Suprapubic skin (tissue), 4 donors: ENCODE measurements around the gene POLR3E. TPM values are rescaled to one million over a fixed set of nuclear protein-coding genes. Genes with fewer than 3 reads are reported as not detected.
"Not testable (repeated sequence)": the region's sequence is repeated elsewhere in the genome, so short reads cannot be mapped to it uniquely, and the experiment has no call there.

Experiments
- DNase-seq, 2 donors: peaks; one replicate each; pipeline ENCODE4 v3.0.0-alpha.2; 2019; ENCODE audit warnings: low spot score in 2 of 2
- H3K27ac ChIP-seq: fragments of 200-600 bp; sonication (generic); one replicate; pipeline ENCODE4 v1.5.1; 2019
- H3K27me3 ChIP-seq: fragments of 200-600 bp; sonication (generic); one replicate; pipeline ENCODE4 v1.5.1; 2019
- H3K36me3 ChIP-seq: fragments of 200-600 bp; sonication (generic); one replicate; pipeline ENCODE4 v1.5.1; 2019
- H3K4me1 ChIP-seq: fragments of 200-600 bp; sonication (generic); one replicate; pipeline ENCODE4 v1.5.1; 2019
- H3K4me3 ChIP-seq: fragments of 200-600 bp; sonication (generic); one replicate; pipeline ENCODE4 v1.5.1; 2019; ENCODE audit warnings: mild to moderate bottlenecking
- H3K9me3 ChIP-seq: fragments of 200-600 bp; sonication (generic); one replicate; pipeline ENCODE4 v1.5.1; 2019
- CTCF ChIP-seq, 2 donors: fragments of 200-600 bp in 1 of 2; fragments of 450-650 bp in 1 of 2; sonication (generic) in 1 of 2; IDR thresholded peaks; one replicate each; pipeline ENCODE4 v1.5.1; 2016 to 2019; ENCODE audit warnings: antibody characterized with exemption in 2 of 2, mild to moderate bottlenecking in 1 of 2, moderate library complexity in 1 of 2
- EP300 ChIP-seq: sonication (generic); formaldehyde crosslinking; IDR thresholded peaks from one replicate; pipeline ENCODE4 v1.6.1; 2017; ENCODE audit warnings: antibody characterized with exemption
- POLR2A ChIP-seq, 2 donors: fragments of 450-650 bp; IDR thresholded peaks; one replicate each; pipeline ENCODE4 v1.6.1; 2017; ENCODE audit warnings: antibody characterized with exemption in 2 of 2, mild to moderate bottlenecking in 2 of 2, moderate library complexity in 2 of 2
- POLR2AphosphoS5 ChIP-seq, 3 donors: sonication (generic); formaldehyde crosslinking; IDR thresholded peaks; one replicate each; pipeline ENCODE4 v1.6.1; 2017; ENCODE audit warnings: antibody characterized with exemption in 3 of 3
- WGBS: methylation state at CpG from one replicate; pipeline ENCODE4 v1.1.5; 2018; 5-methylcytosine and 5-hydroxymethylcytosine counted together
- total RNA-seq, 4 donors: library from RNA; depleted of rRNA; stranded (reverse); fragments of >200 nt; gene quantifications; one replicate each; pipeline ENCODE4 v1.1.0, GENCODE V29; 2016

The POLR3E gene
- total RNA-seq, 4 donors from 2014 or later, result 63.3 to 116 (median 89.0) TPM

GRCh38 chr16:22297871-22298733, 893 bp downstream of the POLR3E start:
- H3K4me3 ChIP-seq, result peak overlapping the region; percentile 89
- H3K4me1 ChIP-seq, result peaks cover 47% of the 10 kb centered on the region
- under 1% methylated on average over 24 of the region's 39 CpGs for WGBS
- no peaks in the 10 kb centered on the region for H3K9me3 ChIP-seq
- H3K36me3 ChIP-seq, result peaks cover 5% of the 10 kb centered on the region
- peak overlapping the region; percentile 96 for H3K27ac ChIP-seq
- H3K27me3 ChIP-seq, result no peaks in the 10 kb centered on the region
- TF ChIP-seq POLR2AphosphoS5 (IDR thresholded peaks at IDR 0.05) (peak in 2 of 3 donors; percentile 74 to 80), EP300 (no peak), POLR2A (IDR thresholded peaks at IDR 0.05) (no peak), CTCF (IDR thresholded peaks at IDR 0.05) (no peak)
- DNase-seq, result no peak

- Histone ChIP-seq H3K4me3 (no peak overlapping the region), H3K27ac (no peak overlapping the region), H3K4me1 (peaks cover 47% of the 10 kb centered on the region), H3K27me3 (no peaks in the 10 kb centered on the region), H3K36me3 (peaks cover 8% of the 10 kb centered on the region), H3K9me3 (no peaks in the 10 kb centered on the region)
- no peak for DNase-seq
- 93% methylated on average over 1 of the region's 1 CpG for WGBS
- TF ChIP-seq POLR2A (IDR thresholded peaks at IDR 0.05) (no peak), POLR2AphosphoS5 (IDR thresholded peaks at IDR 0.05) (no peak), EP300 (no peak), CTCF (IDR thresholded peaks at IDR 0.05) (no peak)
Measured at GRCh38 chr16:22299036-22299435, 1.8 kb downstream of the POLR3E start.

GRCh38 chr16:22300427-22301071, 3.3 kb downstream of the POLR3E start:
- WGBS, result 37% methylated on average over 8 of the region's 8 CpGs
- no peak for TF ChIP-seq POLR2AphosphoS5 (IDR thresholded peaks at IDR 0.05)
- no peak for TF ChIP-seq POLR2A (IDR thresholded peaks at IDR 0.05)
- no peak for TF ChIP-seq EP300
- peak in 1 of 2 donors; percentile 72 for TF ChIP-seq CTCF (IDR thresholded peaks at IDR 0.05)
- Histone ChIP-seq H3K27me3 (no peaks in the 10 kb centered on the region), H3K4me3 (no peak overlapping the region), H3K4me1 (peaks cover 47% of the 10 kb centered on the region), H3K9me3 (no peaks in the 10 kb centered on the region), H3K36me3 (peaks cover 10% of the 10 kb centered on the region), H3K27ac (no peak overlapping the region)
- DNase-seq, result no peak

- Histone ChIP-seq H3K4me1 (peaks cover 43% of the 10 kb centered on the region), H3K36me3 (peaks cover 19% of the 10 kb centered on the region)
- not testable (repeated sequence) for H3K9me3 ChIP-seq, H3K4me3 ChIP-seq, H3K27ac ChIP-seq, H3K27me3 ChIP-seq, DNase-seq
- WGBS, result 90% methylated on average over 7 of the region's 7 CpGs
Measured at GRCh38 chr16:22301423-22301822, 4.2 kb downstream of the POLR3E start.

GRCh38 chr16:22302776-22303363, 5.7 kb downstream of the POLR3E start:
- WGBS, result 95% methylated on average over 12 of the region's 12 CpGs
- peaks cover 33% of the 10 kb centered on the region for H3K36me3 ChIP-seq

More at GRCh38 chr16:22302776-22303363, 5.7 kb downstream of the POLR3E start:
- Histone ChIP-seq H3K27me3 (no peaks in the 10 kb centered on the region), H3K27ac (no peak overlapping the region), H3K9me3 (no peaks in the 10 kb centered on the region), H3K4me3 (no peak overlapping the region), H3K4me1 (peaks cover 37% of the 10 kb centered on the region)
- DNase-seq, result no peak
- TF ChIP-seq CTCF (IDR thresholded peaks at IDR 0.05) (no peak), POLR2A (IDR thresholded peaks at IDR 0.05) (no peak), EP300 (no peak), POLR2AphosphoS5 (IDR thresholded peaks at IDR 0.05) (no peak)
